PC-9 (cell line): ENCODE data around the gene TRIM31. TPM values are rescaled to one million over a fixed set of nuclear protein-coding genes. Genes with fewer than 3 reads are reported as not detected.

ENCODE experiments used
- BruUV-seq: library from RNA; stranded (reverse); fragments of 400-500 nt; replicated peaks from 2 replicates; lab custom pipeline; 2021; lab: Mats Ljungman, UMichigan
- CTCF ChIA-PET: fragments of 300-600 bp; sonication (Branson Sonifier 250); formaldehyde crosslinking; loops from one replicate; lab custom pipeline; 2022; ENCODE audit warnings: antibody characterized with exemption; lab: Charles Lee
- POLR2A ChIA-PET: fragments of 300-600 bp; sonication (Branson Sonifier 250); formaldehyde crosslinking; loops from one replicate; lab custom pipeline; 2022; ENCODE audit warnings: antibody characterized with exemption; ENCODE audit not compliant: unreplicated experiment; lab: Charles Lee
- DNase-seq, 2 experiments: peaks; one replicate each; pipeline versions ENCODE4 v3.0.0 to v3.0.0-alpha.2; 2015 to 2022; ENCODE audit warnings: mixed read lengths in 1 of 2
- H2AFZ ChIP-seq: fragments of 200-600 bp; sonication (generic); 2 replicates; pipeline ENCODE4 v1.8.1; 2017; ENCODE audit warnings: antibody characterized with exemption
- H3F3A ChIP-seq: fragments of 200-600 bp; sonication (generic); 2 replicates; pipeline ENCODE4 v1.8.1; 2017; ENCODE audit warnings: antibody characterized with exemption, mild to moderate bottlenecking, low read depth; ENCODE audit not compliant: insufficient read depth
- H3K27ac ChIP-seq: fragments of 200-600 bp; sonication (generic); 2 replicates; pipeline ENCODE4 v1.6.1; 2016; ENCODE audit warnings: mixed run types
- H3K27me3 ChIP-seq: fragments of 200-600 bp; sonication (generic); 2 replicates; pipeline ENCODE4 v1.6.1; 2016; ENCODE audit warnings: low read depth, mixed run types; ENCODE audit not compliant: insufficient read depth
- H3K36me3 ChIP-seq: fragments of 200-600 bp; sonication (generic); 2 replicates; pipeline ENCODE4 v1.6.1; 2016; ENCODE audit warnings: low read depth, mixed run types
- H3K4me1 ChIP-seq: fragments of 200-600 bp; sonication (generic); replicated peaks from 2 replicates; pipeline ENCODE4 v1.6.1; 2016; ENCODE audit warnings: mixed run types; ENCODE audit not compliant: insufficient read depth
- H3K4me2 ChIP-seq: fragments of 200-600 bp; sonication (generic); 2 replicates; pipeline ENCODE4 v1.6.1; 2017; ENCODE audit warnings: mixed run types
- H3K4me3 ChIP-seq: fragments of 200-600 bp; sonication (generic); 2 replicates; pipeline ENCODE4 v1.6.1; 2016; ENCODE audit warnings: mixed run types
- H3K79me2 ChIP-seq: fragments of 200-600 bp; sonication (generic); 2 replicates; pipeline ENCODE4 v1.6.1; 2017; ENCODE audit warnings: low read depth, mixed run types
- H3K9me2 ChIP-seq: fragments of 200-600 bp; sonication (generic); 2 replicates; pipeline ENCODE4 v1.8.1; 2017; ENCODE audit warnings: mild to moderate bottlenecking; ENCODE audit not compliant: insufficient read depth
- H3K9me3 ChIP-seq: fragments of 200-600 bp; sonication (generic); 2 replicates; pipeline ENCODE4 v1.8.1; 2016; ENCODE audit warnings: low read depth; ENCODE audit not compliant: insufficient read depth
- H4K20me1 ChIP-seq: fragments of 200-600 bp; sonication (generic); 2 replicates; pipeline ENCODE4 v1.8.1; 2017; ENCODE audit not compliant: insufficient read depth
- CTCF ChIP-seq: fragments of 200-600 bp; sonication (generic); conservative IDR thresholded peaks from 2 replicates; pipeline ENCODE4 v1.6.1; 2017; ENCODE audit warnings: mixed run types, antibody characterized with exemption, mild to moderate bottlenecking, moderate library complexity
- EZH2 ChIP-seq: fragments of 200-600 bp; sonication (generic); IDR thresholded peaks from 2 replicates; pipeline ENCODE4 v1.8.0; 2017; ENCODE audit warnings: antibody characterized with exemption, low read depth
- intact Hi-C: fragments of 100-400 bp; cut with micrococcal nuclease; formaldehyde crosslinking; loops from one replicate; pipeline ENCODE4 v1.10.0; 2022; ENCODE audit not compliant: unreplicated experiment
- total RNA-seq: library from RNA; stranded (reverse); gene quantifications from 2 replicates; pipeline ENCODE4 v1.2.3, GENCODE V29; 2021

The TRIM31 gene
- total RNA-seq, 1 experiment from 2014 or later: not detected

GRCh38 chr6:30155520-30156261 lies 42.8 kb upstream of the TRIM31 start:
- no peak overlapping the region for H3K4me3 ChIP-seq
- H3K9me2 ChIP-seq: no peaks in the 10 kb centered on the region
- POLR2A ChIA-PET: no interaction called here

GRCh38 chr6:30154709-30155519 lies 42.0 kb upstream of the TRIM31 start:
- peak; percentile 20 to 49 for DNase-seq

More at GRCh38 chr6:30155520-30156261, 42.8 kb upstream of the TRIM31 start:
- no peaks in the 10 kb centered on the region for H3K36me3 ChIP-seq
- no peaks in the 10 kb centered on the region for H3K9me3 ChIP-seq
- TF ChIP-seq CTCF: no peak
- no peak for TF ChIP-seq EZH2
- H3F3A ChIP-seq: no peaks in the 10 kb centered on the region
- no peak overlapping the region for H2AFZ ChIP-seq
- H3K79me2 ChIP-seq: no peaks in the 10 kb centered on the region
- no peak for DNase-seq
- BruUV-seq: no TSS peak
- H3K4me1 ChIP-seq: peaks cover 16% of the 10 kb centered on the region; the same call in 1 of the 2 replicates
- intact Hi-C loops: no loop called here
- no peaks in the 10 kb centered on the region for H4K20me1 ChIP-seq
- no peak overlapping the region for H3K27ac ChIP-seq
- no peaks in the 10 kb centered on the region for H3K27me3 ChIP-seq
- no peak overlapping the region for H3K4me2 ChIP-seq
- CTCF ChIA-PET: no interaction called here

More at GRCh38 chr6:30154709-30155519, 42.0 kb upstream of the TRIM31 start:
- H4K20me1 ChIP-seq: no peaks in the 10 kb centered on the region
- H3K27ac ChIP-seq: no peak overlapping the region
- CTCF ChIA-PET: no interaction called here
- TF ChIP-seq EZH2: no peak
- TF ChIP-seq CTCF: no peak
- H3K27me3 ChIP-seq: no peaks in the 10 kb centered on the region
- no TSS peak for BruUV-seq
- H3K4me1 ChIP-seq: peaks cover 16% of the 10 kb centered on the region; the same call in 1 of the 2 replicates
- H3K9me3 ChIP-seq: no peaks in the 10 kb centered on the region
- H3K4me2 ChIP-seq: peak overlapping the region; percentile 15
- H2AFZ ChIP-seq: no peak overlapping the region
- no peaks in the 10 kb centered on the region for H3F3A ChIP-seq
- no peaks in the 10 kb centered on the region for H3K9me2 ChIP-seq
- H3K36me3 ChIP-seq: no peaks in the 10 kb centered on the region
- H3K79me2 ChIP-seq: no peaks in the 10 kb centered on the region
- POLR2A ChIA-PET: interaction anchor here (0.6 to 0.7 kb wide), 2 partner anchors 118 to 299 kb away, joined by 3 to 7 read pairs; no protein-coding TSS in a partner anchor
- no peak overlapping the region for H3K4me3 ChIP-seq
- intact Hi-C loops: no loop called here
